Non-pigmented ciliary epithelial cell (primary cell): Measurements from ENCODE around the gene CUL4A.
"Not testable (repeated sequence)": the region's sequence is repeated elsewhere in the genome, so short reads cannot be mapped to it uniquely, and the experiment has no call there.

Experiments
- DNase-seq: peaks from one replicate; pipeline ENCODE4 v3.0.0-alpha.2; 2010; ENCODE audit warnings: low read depth

CUL4A gene

GRCh38 chr13:113292021-113292862 is 82.8 kb downstream of the CUL4A start:
- DNase-seq = no peak

- no peak for DNase-seq
These were observed 84.3 kb downstream of the CUL4A start for GRCh38 chr13:113293686-113294085.

- DNase-seq = no peak
These were observed 86.4 kb downstream of the CUL4A start for GRCh38 chr13:113295776-113296175.

- peak; percentile 71 for DNase-seq
These were observed 87.5 kb downstream of the CUL4A start, which contains the start of gene LAMP1 for GRCh38 chr13:113296823-113297369. LAMP1 (plus strand) TSS chr13:113297239; CDS start chr13:113297435, 196 bp downstream.

GRCh38 chr13:113297370-113298042 is 88.1 kb downstream of the CUL4A start:
- DNase-seq = no peak

GRCh38 chr13:113298043-113298945 is 88.9 kb downstream of the CUL4A start:
- no peak for DNase-seq

GRCh38 chr13:113299951-113300350 is 90.5 kb downstream of the CUL4A start:
- no peak for DNase-seq

- DNase-seq = no peak
These were observed 93.6 kb downstream of the CUL4A start for GRCh38 chr13:113302986-113303385.

- DNase-seq = no peak
These were observed 94.7 kb downstream of the CUL4A start for GRCh38 chr13:113304121-113304520.

- DNase-seq = peak; percentile 35
These were observed 95.8 kb downstream of the CUL4A start for GRCh38 chr13:113305208-113305607.

GRCh38 chr13:113307491-113307890 is 98.1 kb downstream of the CUL4A start:
- DNase-seq = no peak

- DNase-seq = no peak
These were observed 100.1 kb downstream of the CUL4A start for GRCh38 chr13:113309473-113309872.

- not testable (repeated sequence) for DNase-seq
These were observed 104.7 kb downstream of the CUL4A start for GRCh38 chr13:113314112-113314511.

- not testable (repeated sequence) for DNase-seq
These were observed 105.6 kb downstream of the CUL4A start for GRCh38 chr13:113314895-113315470.

- DNase-seq = no peak
These were observed 106.6 kb downstream of the CUL4A start for GRCh38 chr13:113315992-113316391.
